HG03469 (cell line): Measurements from ENCODE around the gene NCKAP5.

Source experiments
- ATAC-seq: cut with Tn5 transposase; IDR thresholded peaks from one replicate; pipeline ENCODE4 v1.9.1; 2021; ENCODE audit warnings: mild to moderate bottlenecking, moderate library complexity, moderate number of reproducible peaks; ENCODE audit not compliant: unreplicated experiment

The NCKAP5 gene

DNA sequence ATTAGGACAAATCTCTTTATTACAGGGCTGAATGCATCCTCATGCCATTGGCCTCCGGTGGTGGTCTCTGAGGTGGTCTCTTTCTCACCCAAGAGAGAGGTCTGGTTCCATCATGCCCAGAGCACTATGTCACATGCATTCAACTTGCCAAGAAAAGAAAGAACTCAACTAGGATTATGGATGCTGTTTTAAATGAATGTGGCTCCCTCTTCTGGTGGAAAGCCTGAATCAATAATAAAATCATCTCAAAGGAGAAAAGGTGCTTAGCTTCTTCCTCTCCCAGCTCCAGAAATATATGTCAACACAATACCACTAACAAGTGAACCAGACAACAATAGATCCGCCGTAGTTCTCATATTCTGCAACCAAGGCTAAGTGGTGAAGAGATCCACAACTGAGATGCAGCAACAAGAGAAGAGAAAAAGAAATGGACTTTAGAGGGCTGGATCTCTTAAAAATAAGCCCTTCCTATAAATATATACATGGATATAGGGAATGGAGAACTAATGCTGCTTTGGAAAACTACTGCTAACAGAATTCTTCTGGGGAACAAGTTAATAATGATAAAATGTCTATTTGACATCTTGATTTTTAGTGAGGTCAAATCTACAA is 396.8 kb downstream of the NCKAP5 start:
- peak; percentile 52 for ATAC-seq

DNA sequence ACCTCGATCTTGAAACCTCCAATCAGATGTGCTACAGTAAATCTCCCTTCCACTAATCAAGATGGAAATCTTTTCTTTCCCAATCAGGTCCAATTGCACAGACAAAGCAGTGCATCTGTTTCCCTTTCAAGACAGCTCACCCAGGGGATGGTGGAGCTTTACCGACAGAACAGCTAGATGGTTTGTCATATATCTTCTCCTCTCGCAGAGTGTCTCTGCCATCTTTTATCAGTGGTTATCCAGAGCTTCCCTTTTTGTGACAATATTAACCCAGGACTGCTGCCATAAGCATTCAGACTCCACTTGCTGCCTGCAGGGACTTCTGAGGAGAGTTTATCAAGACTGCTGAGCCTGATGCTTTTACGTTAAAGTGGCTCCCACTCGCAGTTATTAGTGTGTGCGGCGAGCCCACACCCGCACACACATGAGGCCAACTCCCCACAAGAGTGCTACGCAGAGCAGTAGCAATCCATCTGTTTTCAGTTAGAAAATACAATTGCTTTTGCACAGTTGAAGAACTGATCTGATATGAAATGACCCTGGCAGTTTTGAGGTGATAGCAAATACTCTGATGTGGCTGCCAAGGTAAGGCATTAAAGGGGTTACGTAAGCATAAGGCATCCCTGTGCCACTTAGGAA is 398.9 kb downstream of the NCKAP5 start:
- no peak for ATAC-seq

GRCh38 chr2:133167990-133168389 is 400.3 kb downstream of the NCKAP5 start:
- no peak for ATAC-seq

DNA sequence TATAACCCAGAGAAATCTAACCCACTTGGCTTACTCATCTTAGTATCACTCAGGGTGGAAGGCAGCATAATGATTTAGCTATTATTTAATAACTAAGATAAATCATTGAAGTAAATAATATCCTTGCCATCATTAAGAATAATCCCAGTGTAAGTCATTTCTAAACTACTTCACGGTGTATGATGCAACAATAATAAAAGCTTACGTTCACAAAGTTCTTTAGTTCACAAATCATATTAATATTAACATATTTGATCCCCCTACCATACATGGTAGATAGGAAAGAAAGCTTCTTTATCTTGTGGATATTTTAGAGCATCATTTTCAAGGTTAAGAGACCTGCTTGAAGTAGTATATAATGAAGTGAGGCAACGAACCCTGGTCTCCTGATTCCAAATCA is 401.0 kb downstream of the NCKAP5 start:
- no peak for ATAC-seq

DNA sequence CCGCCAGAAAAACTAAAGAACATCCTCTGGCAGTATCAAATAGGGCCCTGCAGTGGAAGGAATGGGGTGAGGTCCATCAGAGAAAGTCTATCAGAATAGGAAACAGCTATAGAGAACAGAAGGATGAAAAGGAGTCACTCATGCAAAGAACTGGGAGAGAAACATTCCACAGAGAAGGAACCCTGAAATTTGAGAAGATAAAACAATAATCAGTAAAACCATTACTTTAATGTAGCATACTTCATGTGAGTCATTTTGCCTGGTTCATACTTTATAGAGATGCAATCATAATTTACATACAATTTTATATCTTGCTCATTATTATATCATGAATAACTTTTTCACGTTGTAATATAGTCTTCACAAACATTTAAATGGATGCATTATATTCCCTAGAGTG is 402.2 kb downstream of the NCKAP5 start:
- no peak for ATAC-seq

DNA sequence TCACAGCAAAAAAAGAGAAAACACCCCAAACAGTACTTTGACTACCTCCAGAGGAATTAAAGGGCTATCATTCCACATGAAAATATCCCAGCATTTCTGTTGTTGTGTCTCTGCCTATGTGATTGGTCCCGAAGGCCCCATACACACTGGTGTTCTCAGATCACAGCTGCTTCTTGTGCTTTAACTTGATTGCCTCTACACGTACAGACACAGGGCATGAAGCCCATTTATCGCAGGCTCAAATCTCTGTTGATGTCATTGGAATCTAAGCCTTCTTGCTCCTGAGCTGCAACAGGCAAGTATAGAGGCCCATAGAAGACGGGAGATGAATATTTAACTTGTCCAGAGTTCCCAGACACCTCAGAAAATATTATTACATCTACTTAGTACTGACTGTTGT is 405.2 kb downstream of the NCKAP5 start:
- ATAC-seq, result no peak

- ATAC-seq, result no peak
Measured at GRCh38 chr2:133158442-133158841, 409.8 kb downstream of the NCKAP5 start.

GRCh38 chr2:133158024-133158423 is 410.2 kb downstream of the NCKAP5 start:
- no peak for ATAC-seq

- no peak for ATAC-seq
Measured at GRCh38 chr2:133157141-133157540, 411.1 kb downstream of the NCKAP5 start.

DNA sequence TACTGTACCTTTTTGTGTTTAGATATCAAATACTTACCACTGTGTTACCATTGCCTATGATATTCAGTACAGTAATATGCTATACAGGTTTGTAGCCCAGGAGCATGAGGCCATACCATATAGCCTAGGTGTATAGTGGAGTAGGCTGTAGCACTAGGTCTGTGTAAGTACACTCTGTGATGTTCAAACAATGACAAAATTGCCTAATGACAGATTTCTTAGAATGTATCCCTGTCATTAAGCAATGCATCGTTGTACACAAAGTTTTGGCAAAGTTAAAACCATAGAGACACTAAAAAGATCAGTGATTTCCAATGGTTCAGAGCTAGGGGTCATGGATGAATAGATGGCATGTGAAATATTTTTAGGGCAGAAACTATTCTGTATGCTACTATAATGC is 415.5 kb downstream of the NCKAP5 start:
- ATAC-seq, result no peak

GRCh38 chr2:133148187-133148586 is 420.1 kb downstream of the NCKAP5 start:
- no peak for ATAC-seq

DNA sequence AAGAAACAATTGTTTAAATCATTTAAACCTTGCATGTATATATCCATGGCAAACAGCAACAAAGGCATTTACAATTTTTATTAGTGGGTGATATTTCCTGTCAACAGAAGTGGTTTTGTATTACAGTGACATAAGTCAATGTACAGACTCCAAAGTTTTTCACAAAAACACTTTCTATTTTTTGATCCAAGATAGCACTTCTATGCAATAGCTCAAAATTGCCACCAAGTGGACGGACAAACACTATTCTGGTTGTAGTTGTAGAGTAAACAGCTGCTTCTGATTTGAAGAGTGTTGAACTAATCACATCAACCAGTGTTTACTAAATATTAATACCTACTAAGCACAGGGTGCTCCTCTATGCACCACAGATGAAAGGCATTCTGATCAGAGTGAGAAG is 421.4 kb downstream of the NCKAP5 start:
- ATAC-seq, result no peak

DNA sequence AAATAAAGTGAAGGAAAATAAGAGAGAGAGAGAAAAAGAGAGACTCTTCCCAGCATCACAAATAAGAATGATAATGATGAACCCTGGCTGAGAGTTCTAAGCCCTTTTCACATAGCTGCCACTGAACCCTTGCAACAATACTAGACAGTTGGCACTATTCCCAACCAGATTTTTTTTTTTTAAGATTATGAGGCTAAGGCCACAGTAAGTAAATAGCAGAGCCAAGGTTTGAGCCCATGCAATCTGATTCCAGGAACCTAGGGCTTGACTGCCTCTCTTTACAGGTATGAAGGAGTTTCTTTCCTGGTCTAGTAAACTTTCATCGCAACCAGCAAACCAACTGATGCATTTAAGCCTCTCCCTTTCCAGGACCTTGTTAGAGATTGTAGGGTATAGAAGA is 424.6 kb downstream of the NCKAP5 start:
- ATAC-seq, result no peak

- ATAC-seq, result no peak
Measured at GRCh38 chr2:133142087-133142486, 426.2 kb downstream of the NCKAP5 start.

DNA sequence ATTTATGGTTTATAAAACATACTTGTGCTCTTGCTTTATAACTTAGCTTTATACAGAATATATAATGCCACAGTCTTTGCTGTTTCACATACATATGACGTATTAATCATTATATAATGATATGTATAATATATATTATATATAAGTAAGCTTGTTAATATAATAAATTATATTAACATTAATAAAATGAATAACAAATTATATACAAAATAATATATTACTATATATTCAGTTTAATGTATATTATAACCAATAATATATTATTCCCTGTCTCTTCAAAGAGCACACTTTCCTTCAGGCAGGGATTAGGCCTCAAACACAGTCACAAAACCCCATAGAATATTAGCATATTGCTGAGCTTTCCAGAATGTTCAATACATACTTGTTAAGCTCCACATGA is 427.6 kb downstream of the NCKAP5 start:
- no peak for ATAC-seq

- ATAC-seq, result no peak
Measured at GRCh38 chr2:133139847-133140533, 428.3 kb downstream of the NCKAP5 start.

DNA sequence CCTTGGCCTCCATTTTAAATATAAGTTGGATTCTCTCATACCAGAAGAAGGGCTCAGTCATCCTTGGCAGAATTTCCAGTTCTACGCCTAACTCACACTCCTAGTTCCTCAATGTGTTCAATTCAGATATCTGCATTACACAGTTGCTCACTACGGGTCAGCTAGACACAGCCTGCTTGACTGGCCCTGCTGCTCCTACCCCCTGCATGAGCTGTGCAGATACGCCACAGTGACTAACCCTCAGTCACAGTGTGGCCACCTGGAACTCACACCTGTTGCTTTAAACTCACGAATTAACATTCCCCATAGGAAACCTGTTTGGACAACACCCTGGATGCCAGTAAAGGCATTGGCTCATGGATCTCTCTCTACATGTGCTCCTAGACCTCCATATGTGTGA is 429.6 kb downstream of the NCKAP5 start:
- ATAC-seq, result no peak

DNA sequence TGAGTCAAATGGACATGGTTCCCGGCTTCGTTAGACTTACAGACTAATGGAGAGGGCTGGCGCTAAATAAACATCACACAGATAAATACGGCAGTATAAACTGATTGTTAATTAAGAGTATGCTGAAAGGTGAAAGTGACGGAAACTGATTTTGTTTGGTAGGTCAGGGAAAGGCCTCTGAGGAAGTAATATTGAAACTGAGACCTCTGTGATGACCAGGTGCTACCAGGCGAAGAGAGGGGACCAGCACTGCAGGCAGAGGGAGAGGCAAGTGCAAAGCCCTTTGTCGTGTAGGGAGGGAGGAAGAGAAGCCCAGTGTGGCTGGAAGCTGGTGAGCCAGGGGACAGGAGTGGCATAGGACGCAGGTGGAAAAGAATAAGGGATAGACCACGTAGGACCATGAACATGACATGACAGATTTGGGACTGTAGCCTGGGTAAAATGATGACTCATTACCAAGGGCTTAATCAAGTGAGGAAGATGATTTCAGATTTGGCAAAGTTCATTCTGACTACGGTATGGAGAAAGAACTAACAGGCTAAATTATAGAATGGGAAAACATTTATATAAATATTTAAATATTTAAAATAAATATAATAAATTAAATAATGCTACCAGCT is 433.1 kb downstream of the NCKAP5 start:
- no peak for ATAC-seq

DNA sequence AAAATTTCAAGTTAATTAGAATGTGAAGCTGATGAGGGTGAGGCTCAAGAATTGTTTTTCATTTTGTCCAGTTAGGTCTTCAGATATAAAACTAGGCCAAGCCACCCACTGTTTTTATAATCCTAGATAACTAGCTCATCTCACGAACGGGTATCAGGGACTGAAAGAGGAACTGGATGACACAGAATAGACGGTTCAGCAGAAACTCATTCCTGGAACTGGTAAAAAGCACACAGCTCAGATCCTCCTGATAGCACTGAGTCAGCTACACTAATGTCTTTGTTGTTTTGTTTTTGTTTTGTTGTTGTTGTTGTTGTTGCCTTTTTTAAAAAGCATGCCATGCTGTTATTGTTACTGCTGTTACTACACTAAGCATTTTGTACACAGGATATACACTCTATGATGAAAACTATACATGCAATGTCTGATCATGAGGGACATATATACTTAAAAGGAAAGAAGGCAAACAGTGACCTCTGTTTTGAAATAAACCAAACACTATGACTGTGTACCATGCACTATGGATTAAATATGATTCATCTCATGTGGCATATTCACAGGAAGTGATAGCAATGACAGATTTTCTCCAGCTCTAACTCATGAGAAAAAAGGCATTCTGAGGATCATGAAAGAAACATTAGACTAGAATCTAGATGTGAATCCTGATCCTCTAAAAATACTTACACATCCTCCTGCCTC is 437.6 kb downstream of the NCKAP5 start:
- ATAC-seq, result no peak

DNA sequence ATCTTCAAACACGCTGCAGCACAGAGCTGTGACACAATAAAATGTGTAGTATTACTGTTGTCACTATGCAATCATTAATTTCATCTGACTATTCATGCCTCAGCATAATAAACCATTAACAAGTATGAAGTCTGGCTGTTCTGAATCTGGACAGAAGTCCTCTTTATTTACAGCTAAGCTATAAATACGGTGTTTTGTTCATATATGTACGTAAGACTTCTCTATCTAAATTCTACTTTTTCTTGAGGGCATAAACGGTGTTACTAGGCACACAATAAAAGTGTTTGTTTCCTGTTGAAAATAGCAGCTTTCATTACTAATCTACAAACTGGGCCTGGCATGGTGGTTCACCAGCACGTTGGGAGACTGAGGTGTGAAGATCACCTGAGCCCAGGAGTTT is 443.8 kb downstream of the NCKAP5 start:
- ATAC-seq, result no peak

DNA sequence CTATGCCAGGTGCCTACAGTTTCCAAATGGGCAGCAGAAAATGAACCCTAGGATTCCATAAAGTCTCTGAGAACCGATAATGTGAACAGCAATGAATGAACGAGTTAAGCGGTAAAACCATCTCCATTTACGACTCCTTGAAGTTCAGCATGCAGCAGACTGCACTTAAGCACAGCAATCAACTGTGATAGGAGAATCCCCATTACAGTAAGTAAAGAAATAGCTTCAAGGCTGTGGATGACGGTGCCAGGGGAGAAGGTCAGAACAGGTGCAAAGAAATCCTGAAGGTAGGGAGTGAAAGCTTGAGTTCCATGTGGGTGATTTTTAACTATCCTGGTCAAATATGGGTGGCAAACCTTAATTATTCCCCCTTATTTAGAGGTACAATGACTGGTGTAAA is 444.4 kb downstream of the NCKAP5 start:
- ATAC-seq, result no peak
